MCF 10A (cell line): ENCODE measurements around the gene PLXNA1. TPM values are rescaled to one million over a fixed set of nuclear protein-coding genes. Genes with fewer than 3 reads are reported as not detected.

ENCODE experiments used
- BruUV-seq: library from RNA; stranded (reverse); fragments of 400-500 nt; replicated peaks from 2 replicates; lab custom pipeline; 2021; lab: Mats Ljungman, UMichigan
- CTCF ChIA-PET: fragments of 300-600 bp; sonication (Branson Sonifier 250); formaldehyde crosslinking; extraction: SDS; loops from one replicate; lab custom pipeline; 2021; ENCODE audit warnings: antibody characterized with exemption, inconsistent platforms; lab: Yijun Ruan, JAX
- POLR2A ChIA-PET: fragments of 300-600, 350-650 bp; sonication (Branson Sonifier 250); formaldehyde crosslinking; extraction: SDS; loops from one replicate; lab custom pipeline; 2020; ENCODE audit warnings: antibody characterized with exemption, inconsistent platforms; lab: Yijun Ruan, JAX
- DNase-seq: peaks from one replicate; pipeline ENCODE4 v3.0.0-alpha.2; 2018; ENCODE audit not compliant: unreplicated experiment
- H3K27ac Mint-ChIP-seq: one replicate; pipeline ENCODE4 v1.8.0; 2022; ENCODE audit warnings: mild to moderate bottlenecking, low read depth, mixed read lengths; ENCODE audit not compliant: unreplicated experiment
- H3K27me3 Mint-ChIP-seq: one replicate; pipeline ENCODE4 v1.8.0; 2022; ENCODE audit warnings: mixed read lengths; ENCODE audit not compliant: insufficient read depth, unreplicated experiment
- H3K36me3 Mint-ChIP-seq: one replicate; pipeline ENCODE4 v1.8.0; 2022; ENCODE audit warnings: mild to moderate bottlenecking, moderate library complexity, mixed read lengths; ENCODE audit not compliant: insufficient read depth, unreplicated experiment
- H3K4me1 Mint-ChIP-seq: one replicate; pipeline ENCODE4 v1.8.0; 2022; ENCODE audit warnings: mixed read lengths; ENCODE audit not compliant: insufficient read depth, unreplicated experiment
- H3K4me3 Mint-ChIP-seq: one replicate; pipeline ENCODE4 v1.8.0; 2022; ENCODE audit warnings: mild to moderate bottlenecking, moderate library complexity, mixed read lengths; ENCODE audit not compliant: unreplicated experiment
- H3K9me3 Mint-ChIP-seq: one replicate; pipeline ENCODE4 v1.8.0; 2022; ENCODE audit warnings: mixed read lengths; ENCODE audit not compliant: unreplicated experiment
- intact Hi-C: fragments of 100-400 bp; cut with micrococcal nuclease; formaldehyde crosslinking; loops from 2 replicates; pipeline ENCODE4 v1.14.1; 2022
- total RNA-seq: library from RNA; stranded (reverse); gene quantifications from 2 replicates; pipeline ENCODE4 v1.2.3, GENCODE V29; 2022
- TF ChIP-seq, protein P1 (sequence below): fragments of 200-600 bp; IDR thresholded peaks from one replicate; pipeline ENCODE4 v1.8.0; 2022; ENCODE audit warnings: antibody characterized with exemption, mild to moderate bottlenecking; ENCODE audit not compliant: unreplicated experiment

The PLXNA1 gene
- total RNA-seq, 1 experiment from 2014 or later, result 48.4 TPM

DNA sequence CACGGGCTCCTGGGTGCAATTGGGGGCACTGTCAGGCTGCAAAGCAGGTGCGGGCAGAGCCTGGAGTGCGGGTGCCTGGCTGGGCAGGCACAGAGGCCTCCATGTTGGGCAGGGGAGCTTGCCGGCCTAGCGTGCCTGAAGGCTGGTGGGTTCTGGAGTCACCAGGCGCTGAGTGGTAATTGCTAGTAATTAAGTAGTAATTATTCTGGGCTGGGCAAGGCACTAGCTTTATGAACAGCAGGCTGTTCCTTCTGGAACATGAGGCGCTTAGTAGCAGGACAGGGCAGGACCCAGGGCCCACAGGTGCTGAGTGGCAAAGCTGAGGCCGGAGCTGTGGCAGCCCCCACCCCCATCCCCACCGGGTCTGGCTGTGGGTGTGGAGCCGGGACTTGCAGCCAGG, 25.3 kb downstream of the PLXNA1 start:
- Mint-ChIP-seq H3K4me3 (no peak overlapping the region), H3K36me3 (peaks cover 40% of the 10 kb centered on the region), H3K27me3 (no peaks in the 10 kb centered on the region), H3K9me3 (no peaks in the 10 kb centered on the region), H3K4me1 (peaks cover 19% of the 10 kb centered on the region), H3K27ac (no peak overlapping the region)
- DNase-seq, result no peak
- TF ChIP-seq, protein P1, sequence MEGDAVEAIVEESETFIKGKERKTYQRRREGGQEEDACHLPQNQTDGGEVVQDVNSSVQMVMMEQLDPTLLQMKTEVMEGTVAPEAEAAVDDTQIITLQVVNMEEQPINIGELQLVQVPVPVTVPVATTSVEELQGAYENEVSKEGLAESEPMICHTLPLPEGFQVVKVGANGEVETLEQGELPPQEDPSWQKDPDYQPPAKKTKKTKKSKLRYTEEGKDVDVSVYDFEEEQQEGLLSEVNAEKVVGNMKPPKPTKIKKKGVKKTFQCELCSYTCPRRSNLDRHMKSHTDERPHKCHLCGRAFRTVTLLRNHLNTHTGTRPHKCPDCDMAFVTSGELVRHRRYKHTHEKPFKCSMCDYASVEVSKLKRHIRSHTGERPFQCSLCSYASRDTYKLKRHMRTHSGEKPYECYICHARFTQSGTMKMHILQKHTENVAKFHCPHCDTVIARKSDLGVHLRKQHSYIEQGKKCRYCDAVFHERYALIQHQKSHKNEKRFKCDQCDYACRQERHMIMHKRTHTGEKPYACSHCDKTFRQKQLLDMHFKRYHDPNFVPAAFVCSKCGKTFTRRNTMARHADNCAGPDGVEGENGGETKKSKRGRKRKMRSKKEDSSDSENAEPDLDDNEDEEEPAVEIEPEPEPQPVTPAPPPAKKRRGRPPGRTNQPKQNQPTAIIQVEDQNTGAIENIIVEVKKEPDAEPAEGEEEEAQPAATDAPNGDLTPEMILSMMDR, result no peak
- CTCF ChIA-PET, result interaction anchor here (1.0 kb wide), 1 partner anchor 12 kb away, joined by 4 read pairs; no protein-coding TSS in a partner anchor
- intact Hi-C loops, result no loop called here
- POLR2A ChIA-PET, result no interaction called here
- no TSS peak for BruUV-seq

DNA sequence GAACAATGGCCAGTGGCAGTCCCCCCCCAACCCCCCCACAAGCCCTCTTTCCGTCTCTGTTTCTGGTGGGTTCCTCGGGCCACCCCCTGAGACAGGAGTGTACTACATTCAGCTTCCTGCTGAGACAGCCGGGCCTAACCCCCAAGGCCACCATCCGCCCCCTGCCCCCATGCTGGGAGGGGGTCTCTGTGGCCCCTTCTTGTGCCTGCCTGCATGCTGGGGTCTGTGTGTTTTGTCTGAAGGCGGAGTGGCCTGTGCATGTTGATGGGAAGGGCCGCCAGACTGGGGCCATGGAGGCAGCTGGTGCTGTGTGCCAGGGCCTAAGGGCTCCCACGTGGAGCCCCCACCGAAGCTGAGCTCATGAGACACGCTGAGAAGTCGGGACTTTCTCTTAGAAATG, 26.6 kb downstream of the PLXNA1 start:
- ChIA-PET POLR2A (no interaction called here), CTCF (interaction anchor here (0.6 to 2.8 kb wide), 3 partner anchors 29 to 330 kb away, joined by 4 to 6 read pairs (median 4); no protein-coding TSS in a partner anchor)
- H3K36me3 Mint-ChIP-seq, result peaks cover 41% of the 10 kb centered on the region
- intact Hi-C loops, result no loop called here
- BruUV-seq, result no TSS peak
- no peaks in the 10 kb centered on the region for H3K27me3 Mint-ChIP-seq
- H3K27ac Mint-ChIP-seq, result no peak overlapping the region
- H3K4me1 Mint-ChIP-seq, result peaks cover 19% of the 10 kb centered on the region
- DNase-seq, result no peak
- TF ChIP-seq, protein P1, result no peak
- H3K9me3 Mint-ChIP-seq, result no peaks in the 10 kb centered on the region
- no peak overlapping the region for H3K4me3 Mint-ChIP-seq

DNA sequence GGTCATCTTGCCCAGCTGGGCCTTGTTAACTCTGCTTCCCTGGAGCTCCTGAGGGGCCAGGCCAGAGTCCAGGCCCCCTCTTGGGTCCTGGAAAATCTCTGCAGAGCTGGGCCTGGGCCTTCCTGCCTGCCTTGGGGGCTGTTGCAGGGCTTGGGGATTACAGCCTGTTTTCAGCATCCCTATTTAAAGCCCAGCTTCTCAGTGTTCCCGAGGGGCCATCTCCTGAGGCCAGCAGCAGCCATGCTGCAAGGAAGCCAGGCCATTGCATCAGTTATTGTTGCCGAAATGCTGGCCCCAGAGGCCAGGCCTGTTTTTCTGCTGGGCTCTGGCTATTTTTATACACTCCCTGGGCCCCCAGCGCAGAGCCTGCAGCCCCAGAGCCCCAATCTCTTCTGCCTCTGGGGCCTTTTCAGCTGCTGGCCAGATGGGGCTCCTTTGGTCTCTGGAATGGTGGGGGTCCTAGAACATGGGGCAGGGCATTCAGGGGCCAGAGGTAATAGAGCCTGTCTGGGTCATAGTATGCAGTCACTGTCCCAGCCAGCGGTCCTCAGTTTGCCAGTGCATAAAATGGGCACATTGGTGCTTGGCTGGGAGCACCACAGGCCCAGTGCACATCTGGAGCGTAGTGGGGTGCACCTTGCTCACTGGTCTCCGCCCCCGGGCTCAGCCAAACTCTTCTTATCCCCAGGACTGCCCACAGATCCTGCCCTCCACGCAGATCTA, 28.5 kb downstream of the PLXNA1 start:
- H3K27me3 Mint-ChIP-seq, result no peaks in the 10 kb centered on the region
- no peaks in the 10 kb centered on the region for H3K9me3 Mint-ChIP-seq
- intact Hi-C loops, result no loop called here
- H3K4me1 Mint-ChIP-seq, result peaks cover 19% of the 10 kb centered on the region
- H3K36me3 Mint-ChIP-seq, result peaks cover 42% of the 10 kb centered on the region
- BruUV-seq, result no TSS peak
- H3K4me3 Mint-ChIP-seq, result no peak overlapping the region
- DNase-seq, result peak; percentile 55
- ChIA-PET CTCF (interaction anchor here (0.6 to 2.8 kb wide), 4 partner anchors 24 to 271 kb away, joined by 3 to 6 read pairs (median 3); no protein-coding TSS in a partner anchor), POLR2A (interaction anchor here (1.0 to 1.3 kb wide), 3 partner anchors 24 to 258 kb away, joined by 4 to 5 read pairs (median 4); no protein-coding TSS in a partner anchor)
- peak overlapping the region; percentile 82 for H3K27ac Mint-ChIP-seq
- TF ChIP-seq, protein P1, result no peak

DNA sequence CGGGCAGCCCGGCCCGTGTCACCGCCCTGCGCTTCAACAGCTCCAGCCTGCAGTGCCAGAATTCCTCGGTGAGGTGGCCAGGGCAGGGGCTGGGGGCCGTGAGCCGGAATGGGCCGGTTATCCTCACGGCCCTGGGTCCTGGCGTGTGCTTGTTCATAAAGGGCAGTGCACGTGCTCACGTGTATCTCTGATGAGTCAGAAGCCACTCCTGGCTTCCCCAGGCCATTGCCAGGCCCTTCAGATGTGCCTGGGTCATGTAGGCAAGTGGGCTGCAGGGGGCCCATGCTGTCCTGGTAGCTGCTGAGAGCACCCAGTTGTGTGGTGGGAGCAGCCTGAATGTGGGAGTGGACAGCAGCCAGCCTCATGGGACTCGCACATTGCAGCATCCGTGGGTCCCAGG, 29.2 kb downstream of the PLXNA1 start:
- Mint-ChIP-seq H3K4me3 (no peak overlapping the region), H3K4me1 (peaks cover 14% of the 10 kb centered on the region), H3K36me3 (peaks cover 40% of the 10 kb centered on the region), H3K27me3 (no peaks in the 10 kb centered on the region), H3K27ac (peak overlapping the region; percentile 82), H3K9me3 (no peaks in the 10 kb centered on the region)
- no TSS peak for BruUV-seq
- CTCF ChIA-PET, result interaction anchor here (2.8 kb wide), 1 partner anchor 259 kb away, joined by 6 read pairs; no protein-coding TSS in a partner anchor
- TF ChIP-seq, protein P1, result no peak
- intact Hi-C loops, result no loop called here
- DNase-seq, result peak; percentile 76
- POLR2A ChIA-PET, result interaction anchor here (1.0 to 1.3 kb wide), 3 partner anchors 24 to 259 kb away, joined by 4 to 5 read pairs (median 4); no protein-coding TSS in a partner anchor
